Astrocyte of the cerebellum (primary cell): ENCODE measurements around the gene WWC1.

ENCODE experiments used
- DNase-seq: peaks from one replicate; pipeline ENCODE4 v3.0.0-alpha.2; 2011; ENCODE audit warnings: low read depth
- H3K4me3 ChIP-seq: 2 replicates; pipeline ENCODE4 v1.5.1; 2011; ENCODE audit warnings: mild to moderate bottlenecking, low read depth, low read length, moderate library complexity
- CTCF ChIP-seq: IDR thresholded peaks from 2 replicates; pipeline ENCODE4 v1.5.1; 2012; ENCODE audit warnings: low read length, low read depth, moderate library complexity, mild to moderate bottlenecking; ENCODE audit errors: missing control alignments
- in situ Hi-C: cut with HindIII; loops from 2 replicates; pipeline ENCODE4 v1.10.0; 2017; ENCODE audit warnings: low sequenced_read_pairs

Gene WWC1

GRCh38 chr5:168291964-168292785 is 730 bp downstream of the WWC1 start:
- no peak for DNase-seq
- no peak for TF ChIP-seq CTCF
- in situ Hi-C loops, result no loop called here
- H3K4me3 ChIP-seq, result peak overlapping the region; percentile 57

DNA sequence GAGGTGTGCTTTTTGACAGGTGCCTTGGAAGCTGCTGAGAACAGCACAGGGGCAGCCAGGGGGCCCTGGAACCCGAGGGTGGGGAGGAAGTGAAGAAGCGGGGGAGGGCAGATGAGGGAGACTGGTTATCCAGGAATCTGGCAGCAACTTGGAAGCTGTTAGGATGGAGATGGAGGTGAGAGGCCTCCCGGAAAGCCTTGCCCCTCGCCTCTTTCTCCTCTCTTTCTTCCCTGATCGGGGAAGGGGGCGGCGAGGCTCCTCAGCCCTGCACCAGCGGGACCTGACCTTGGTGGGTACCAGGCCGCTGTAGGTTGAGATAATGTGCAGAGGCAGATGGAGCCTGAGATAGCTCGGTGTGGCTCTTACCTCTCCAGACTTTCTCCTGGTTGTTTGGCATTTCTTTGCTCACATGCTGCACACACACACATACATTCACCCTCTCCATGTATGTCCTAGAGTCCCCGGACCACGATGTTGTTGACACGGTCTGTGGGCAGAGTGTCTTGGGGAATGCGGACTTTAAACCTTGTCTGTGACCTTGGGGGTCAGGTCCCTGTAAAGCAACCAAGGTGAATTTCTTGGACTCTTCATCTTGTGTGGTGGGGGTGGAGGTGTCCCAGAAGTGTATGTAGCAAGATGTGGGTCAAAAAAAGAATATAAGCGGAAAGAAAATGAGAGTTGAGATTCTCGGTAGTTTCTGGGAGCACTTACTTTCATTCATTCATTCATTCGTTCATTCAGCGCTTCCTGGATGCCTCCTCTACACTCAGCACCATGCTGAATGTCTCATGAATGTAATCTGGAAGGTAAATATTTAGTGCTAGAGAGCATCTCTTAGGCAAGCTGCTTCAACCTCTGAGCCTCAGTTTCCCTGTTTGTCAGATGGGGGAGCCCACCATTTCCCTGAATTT is 1.6 kb downstream of the WWC1 start:
- in situ Hi-C loops, result no loop called here
- no peak for TF ChIP-seq CTCF
- H3K4me3 ChIP-seq, result peak overlapping the region; percentile 57
- no peak for DNase-seq

DNA sequence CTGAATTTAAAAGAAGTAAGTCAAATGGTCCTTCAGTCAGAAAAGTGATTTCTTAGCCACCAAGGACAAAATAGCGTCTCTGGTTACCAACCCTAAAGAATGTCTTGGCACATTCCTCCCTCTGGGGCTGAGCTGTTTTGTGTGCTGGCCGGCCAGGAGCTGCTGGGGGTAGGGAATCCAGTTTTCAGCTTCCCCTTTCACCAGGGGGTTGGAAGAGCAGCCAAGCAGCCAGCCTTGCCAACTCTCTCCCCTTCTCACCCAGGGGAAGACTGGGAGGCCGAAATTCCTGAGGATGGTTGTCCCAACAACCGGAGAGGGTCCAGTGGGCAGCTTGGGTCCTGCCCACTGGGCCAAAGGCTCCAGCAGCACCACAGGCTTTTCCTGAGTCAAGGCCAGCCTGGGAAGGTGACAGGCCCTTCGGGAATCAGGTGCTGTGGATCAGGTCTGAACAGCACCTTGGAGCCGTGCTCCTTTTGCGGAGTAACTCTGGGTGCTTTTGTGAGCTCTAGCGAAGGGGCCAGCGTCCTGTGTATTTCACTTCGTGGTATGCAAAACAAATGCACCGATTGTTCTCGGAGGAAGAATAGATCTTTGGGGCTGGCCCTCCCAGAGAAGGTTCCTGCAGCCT is 4.2 kb downstream of the WWC1 start:
- no peak overlapping the region for H3K4me3 ChIP-seq
- in situ Hi-C loops, result no loop called here
- DNase-seq, result peak; percentile 79
- TF ChIP-seq CTCF, result peak; percentile 73

DNA sequence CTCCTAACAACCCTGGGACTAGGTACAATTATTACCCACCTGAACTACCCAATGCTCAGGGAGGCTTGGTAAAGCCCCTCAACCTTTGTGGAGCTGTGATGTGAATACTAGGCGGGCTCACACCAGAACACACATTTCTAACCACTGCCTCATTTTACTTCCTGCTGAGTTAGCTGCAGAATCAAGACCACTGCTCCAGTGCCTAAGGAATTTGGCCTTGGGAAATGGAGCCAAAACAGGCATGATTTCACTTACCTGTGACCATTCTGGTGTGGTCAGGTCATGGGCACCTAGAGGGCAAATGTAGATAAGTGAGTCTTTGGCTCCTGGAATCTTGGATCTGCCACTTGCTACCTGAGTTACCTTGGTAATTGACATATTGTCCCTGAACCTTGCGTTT is 5.2 kb downstream of the WWC1 start:
- in situ Hi-C loops, result no loop called here
- H3K4me3 ChIP-seq, result no peak overlapping the region
- no peak for DNase-seq
- no peak for TF ChIP-seq CTCF

DNA sequence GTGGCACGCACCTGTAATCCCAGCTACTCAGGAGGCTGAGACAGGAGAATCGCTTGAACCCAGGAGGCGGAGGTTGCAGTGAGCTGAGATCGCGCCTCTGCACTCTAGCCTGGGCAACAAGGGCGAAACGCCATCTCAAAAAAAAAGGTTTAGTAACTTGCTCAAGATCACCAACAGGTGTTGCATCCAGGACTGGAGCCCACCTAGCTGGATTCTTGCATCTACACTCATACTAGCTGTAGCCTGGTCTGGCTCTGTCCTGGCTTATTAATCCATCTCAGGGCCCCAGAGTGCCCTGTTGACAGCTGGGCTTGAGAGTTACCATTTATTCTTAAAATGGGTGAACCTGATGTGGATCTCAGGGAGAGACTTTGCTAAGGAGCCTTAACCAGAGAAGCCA is 7.5 kb downstream of the WWC1 start:
- TF ChIP-seq CTCF, result no peak
- DNase-seq, result no peak
- in situ Hi-C loops, result no loop called here
- no peak overlapping the region for H3K4me3 ChIP-seq

GRCh38 chr5:168299372-168299771 is 7.9 kb downstream of the WWC1 start:
- no peak overlapping the region for H3K4me3 ChIP-seq
- no peak for DNase-seq
- no peak for TF ChIP-seq CTCF
- in situ Hi-C loops, result no loop called here
